Measurements from ENCODE around the gene ARID1B.

Gene ARID1B

DNA sequence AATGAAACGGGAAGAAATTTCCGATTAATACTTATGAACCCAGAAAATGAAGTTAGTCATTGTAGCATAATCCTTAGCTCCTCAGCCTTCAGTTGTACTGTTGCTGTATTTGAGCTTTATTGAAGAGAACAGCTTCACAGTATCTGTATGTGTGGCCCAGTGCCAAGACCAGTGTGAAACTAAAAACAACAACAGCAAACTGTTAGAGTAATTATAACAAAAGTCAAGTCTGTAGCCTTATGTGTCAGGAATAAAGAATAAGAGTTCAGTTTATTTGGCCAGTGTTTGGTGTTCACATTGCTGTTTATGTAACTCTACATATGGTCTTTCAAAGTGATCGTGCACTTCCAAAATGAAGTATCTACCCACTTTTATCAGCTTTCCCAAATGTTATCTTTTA is 70.9 kb downstream of the ARID1B start:
- Histone ChIP-seq H3K4me1 (ENCODE audit: control insufficient read depth, insufficient read depth, low read length, poor library complexity, severe bottlenecking) (no peaks in the 10 kb centered on the region), H3K9me3 (ENCODE audit: control insufficient read depth, low read length) (no peaks in the 10 kb centered on the region)

DNA sequence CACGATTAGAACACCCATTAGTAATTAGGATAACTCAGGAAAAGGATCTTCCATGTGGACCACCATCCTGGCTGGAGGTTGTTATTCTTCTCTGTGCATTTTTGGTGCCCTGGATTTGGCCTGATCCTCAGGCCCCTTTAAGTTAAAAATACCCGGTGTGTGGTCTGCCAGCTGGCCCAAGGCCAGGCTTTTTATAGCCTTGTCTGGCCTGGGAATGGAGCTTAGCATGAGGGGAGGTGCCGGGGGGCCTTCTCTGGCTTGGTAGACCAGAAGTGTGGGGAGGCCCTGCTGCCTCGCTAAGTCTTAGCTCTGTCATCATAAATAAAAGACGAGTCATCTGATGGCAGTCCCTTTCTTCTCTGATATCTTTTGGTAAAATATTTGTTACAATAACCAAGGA is 71.4 kb downstream of the ARID1B start:
- DNase-seq, result no peak
- Histone ChIP-seq H3K9me3 (ENCODE audit: control insufficient read depth, low read length) (no peaks in the 10 kb centered on the region), H3K27me3 (replicated peaks; ENCODE audit: control insufficient read depth, insufficient read depth, low read length, poor library complexity, severe bottlenecking) (no peaks in the 10 kb centered on the region), H3K4me1 (ENCODE audit: control insufficient read depth, insufficient read depth, low read length, poor library complexity, severe bottlenecking) (no peaks in the 10 kb centered on the region), H3K4me3 (ENCODE audit: insufficient read depth, low read depth, low read length, poor library complexity, severe bottlenecking) (no peak overlapping the region), H3K27ac (ENCODE audit: insufficient read depth, low read length, poor library complexity, severe bottlenecking) (no peak overlapping the region), H3K36me3 (ENCODE audit: control insufficient read depth, insufficient read depth, low read length) (no peaks in the 10 kb centered on the region)

More for the DNA sequence above, 70.9 kb downstream of the ARID1B start:
- H3K4me3 ChIP-seq (ENCODE audit: insufficient read depth, low read depth, low read length, poor library complexity, severe bottlenecking), result no peak overlapping the region
- no peaks in the 10 kb centered on the region for H3K27me3 ChIP-seq (replicated peaks; ENCODE audit: control insufficient read depth, insufficient read depth, low read length, poor library complexity, severe bottlenecking)
- no peaks in the 10 kb centered on the region for H3K36me3 ChIP-seq (ENCODE audit: control insufficient read depth, insufficient read depth, low read length)
- no peak overlapping the region for H3K27ac ChIP-seq (ENCODE audit: insufficient read depth, low read length, poor library complexity, severe bottlenecking)
- no peak for DNase-seq

DNA sequence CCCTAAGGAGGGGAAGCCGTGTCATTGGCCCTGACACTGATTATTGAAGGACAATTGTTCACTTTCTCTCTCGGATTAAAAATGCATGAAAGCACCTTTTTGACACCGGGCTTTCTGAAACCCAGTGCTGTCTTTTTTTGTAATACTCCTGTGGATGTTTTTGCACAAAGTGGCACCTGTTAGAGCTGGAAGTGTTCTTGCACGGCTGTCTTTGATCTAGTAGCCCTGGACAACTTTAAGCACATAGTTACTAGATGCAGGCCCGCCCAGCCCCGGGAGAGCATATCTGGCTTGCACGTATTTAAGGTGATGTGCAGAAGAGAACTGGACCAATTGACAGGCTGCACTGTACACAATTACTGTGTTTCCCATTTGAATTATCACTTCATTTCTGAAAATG is 72.6 kb downstream of the ARID1B start:
- no peak overlapping the region for H3K27ac ChIP-seq (ENCODE audit: insufficient read depth, low read length, poor library complexity, severe bottlenecking)

DNA sequence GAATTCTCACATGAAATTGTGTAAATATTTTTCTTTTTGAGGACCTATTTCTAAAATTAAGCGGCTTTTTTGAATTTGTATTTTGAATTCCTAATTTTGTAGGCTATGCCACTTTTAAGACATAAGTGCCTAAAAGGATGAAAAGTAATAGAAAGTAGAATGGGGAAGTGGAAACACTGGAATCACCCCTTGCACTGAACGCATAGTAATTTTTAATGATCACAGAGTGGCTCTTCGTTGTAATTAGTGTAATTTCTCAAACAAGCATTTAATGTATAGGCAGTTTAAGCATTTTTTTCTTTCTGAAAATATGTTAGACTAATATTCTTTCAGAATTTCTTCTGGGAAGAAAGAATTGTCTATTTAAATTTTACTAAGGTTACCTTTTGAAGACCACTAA is 73.2 kb downstream of the ARID1B start:
- H3K4me3 ChIP-seq (ENCODE audit: insufficient read depth, low read depth, low read length, poor library complexity, severe bottlenecking), result no peak overlapping the region

More for the DNA sequence above, 72.6 kb downstream of the ARID1B start:
- DNase-seq, result no peak
- Histone ChIP-seq H3K36me3 (ENCODE audit: control insufficient read depth, insufficient read depth, low read length) (no peaks in the 10 kb centered on the region), H3K4me1 (ENCODE audit: control insufficient read depth, insufficient read depth, low read length, poor library complexity, severe bottlenecking) (no peaks in the 10 kb centered on the region), H3K9me3 (ENCODE audit: control insufficient read depth, low read length) (no peaks in the 10 kb centered on the region), H3K4me3 (ENCODE audit: insufficient read depth, low read depth, low read length, poor library complexity, severe bottlenecking) (no peak overlapping the region), H3K27me3 (replicated peaks; ENCODE audit: control insufficient read depth, insufficient read depth, low read length, poor library complexity, severe bottlenecking) (no peaks in the 10 kb centered on the region)

DNA sequence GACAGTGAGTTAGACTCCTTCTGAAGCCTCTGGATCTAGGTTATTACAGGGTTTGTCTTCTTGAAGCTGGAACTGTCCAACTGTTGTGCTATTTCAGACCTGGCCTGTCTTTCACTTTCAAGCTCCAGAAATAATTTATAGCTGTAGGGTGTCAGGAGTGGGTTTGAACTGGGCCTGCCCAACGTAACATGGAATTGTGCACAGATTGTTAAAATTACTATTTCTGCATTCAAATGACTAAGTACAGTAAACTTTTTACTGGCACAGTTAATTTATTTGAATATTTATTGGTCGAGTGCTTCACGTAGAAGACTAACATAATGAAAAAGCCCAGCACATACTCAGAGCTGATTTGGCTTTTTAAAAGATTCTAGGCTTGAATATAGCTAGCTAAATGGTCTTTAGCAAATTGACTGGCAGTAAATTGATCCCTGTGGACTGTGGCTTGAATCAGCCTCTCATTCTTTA is 74.3 kb downstream of the ARID1B start:
- DNase-seq, result no peak
- Histone ChIP-seq H3K9me3 (ENCODE audit: control insufficient read depth, low read length) (no peaks in the 10 kb centered on the region), H3K4me1 (ENCODE audit: control insufficient read depth, insufficient read depth, low read length, poor library complexity, severe bottlenecking) (peaks cover 1% of the 10 kb centered on the region), H3K4me3 (ENCODE audit: insufficient read depth, low read depth, low read length, poor library complexity, severe bottlenecking) (no peak overlapping the region), H3K36me3 (ENCODE audit: control insufficient read depth, insufficient read depth, low read length) (no peaks in the 10 kb centered on the region), H3K27me3 (replicated peaks; ENCODE audit: control insufficient read depth, insufficient read depth, low read length, poor library complexity, severe bottlenecking) (no peaks in the 10 kb centered on the region), H3K27ac (ENCODE audit: insufficient read depth, low read length, poor library complexity, severe bottlenecking) (no peak overlapping the region)

More for the DNA sequence above, 73.2 kb downstream of the ARID1B start:
- no peak overlapping the region for H3K27ac ChIP-seq (ENCODE audit: insufficient read depth, low read length, poor library complexity, severe bottlenecking)
- H3K36me3 ChIP-seq (ENCODE audit: control insufficient read depth, insufficient read depth, low read length), result no peaks in the 10 kb centered on the region
- no peaks in the 10 kb centered on the region for H3K27me3 ChIP-seq (replicated peaks; ENCODE audit: control insufficient read depth, insufficient read depth, low read length, poor library complexity, severe bottlenecking)
- H3K9me3 ChIP-seq (ENCODE audit: control insufficient read depth, low read length), result no peaks in the 10 kb centered on the region
- H3K4me1 ChIP-seq (ENCODE audit: control insufficient read depth, insufficient read depth, low read length, poor library complexity, severe bottlenecking), result no peaks in the 10 kb centered on the region
- no peak for DNase-seq

DNA sequence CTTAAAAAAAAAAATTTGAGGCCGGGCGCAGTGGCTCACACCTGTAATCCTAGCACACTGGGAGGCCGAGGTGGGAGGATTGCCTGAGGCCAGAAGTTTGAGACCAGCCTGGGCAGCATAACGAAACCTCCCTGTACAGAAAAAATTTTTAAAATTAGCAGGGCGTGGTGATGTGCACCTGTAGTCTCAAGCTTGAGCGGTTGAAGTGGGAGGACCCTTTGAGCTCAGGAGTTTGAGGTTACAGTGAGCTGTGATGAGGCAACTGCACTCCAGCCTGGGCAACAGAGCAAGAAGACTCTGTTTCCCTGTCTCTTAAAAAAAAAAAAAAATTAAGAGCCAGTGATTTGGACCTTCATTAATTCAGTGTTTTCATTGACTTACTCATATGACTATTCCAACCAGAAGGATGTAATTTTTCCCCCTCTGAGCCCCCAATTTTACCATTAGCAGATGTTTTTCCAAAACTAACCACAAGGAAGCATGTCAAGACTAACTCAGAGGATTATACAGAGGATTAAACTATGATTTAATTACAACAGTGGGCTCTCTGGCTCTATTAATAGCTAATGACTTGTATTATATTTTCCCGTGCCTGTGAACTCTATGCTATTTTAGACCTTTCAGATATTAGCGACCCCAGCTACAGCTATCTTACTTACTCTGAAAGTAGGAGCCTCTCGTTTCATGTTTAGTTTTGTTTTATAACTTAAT is 75.1 kb downstream of the ARID1B start:
- no peaks in the 10 kb centered on the region for H3K36me3 ChIP-seq (ENCODE audit: control insufficient read depth, insufficient read depth, low read length)
- H3K27me3 ChIP-seq (replicated peaks; ENCODE audit: control insufficient read depth, insufficient read depth, low read length, poor library complexity, severe bottlenecking), result no peaks in the 10 kb centered on the region
- no peak for DNase-seq
- no peak overlapping the region for H3K27ac ChIP-seq (ENCODE audit: insufficient read depth, low read length, poor library complexity, severe bottlenecking)
- H3K9me3 ChIP-seq (ENCODE audit: control insufficient read depth, low read length), result no peaks in the 10 kb centered on the region
- peaks cover 6% of the 10 kb centered on the region for H3K4me1 ChIP-seq (ENCODE audit: control insufficient read depth, insufficient read depth, low read length, poor library complexity, severe bottlenecking)
- H3K4me3 ChIP-seq (ENCODE audit: insufficient read depth, low read depth, low read length, poor library complexity, severe bottlenecking), result no peak overlapping the region

GRCh38 chr6:156852858-156853216 is 75.7 kb downstream of the ARID1B start:
- no peak for DNase-seq
- peaks cover 6% of the 10 kb centered on the region for H3K4me1 ChIP-seq (ENCODE audit: control insufficient read depth, insufficient read depth, low read length, poor library complexity, severe bottlenecking)
- no peaks in the 10 kb centered on the region for H3K27me3 ChIP-seq (replicated peaks; ENCODE audit: control insufficient read depth, insufficient read depth, low read length, poor library complexity, severe bottlenecking)
- no peak overlapping the region for H3K4me3 ChIP-seq (ENCODE audit: insufficient read depth, low read depth, low read length, poor library complexity, severe bottlenecking)
- no peaks in the 10 kb centered on the region for H3K9me3 ChIP-seq (ENCODE audit: control insufficient read depth, low read length)
- no peaks in the 10 kb centered on the region for H3K36me3 ChIP-seq (ENCODE audit: control insufficient read depth, insufficient read depth, low read length)
- H3K27ac ChIP-seq (ENCODE audit: insufficient read depth, low read length, poor library complexity, severe bottlenecking), result no peak overlapping the region

DNA sequence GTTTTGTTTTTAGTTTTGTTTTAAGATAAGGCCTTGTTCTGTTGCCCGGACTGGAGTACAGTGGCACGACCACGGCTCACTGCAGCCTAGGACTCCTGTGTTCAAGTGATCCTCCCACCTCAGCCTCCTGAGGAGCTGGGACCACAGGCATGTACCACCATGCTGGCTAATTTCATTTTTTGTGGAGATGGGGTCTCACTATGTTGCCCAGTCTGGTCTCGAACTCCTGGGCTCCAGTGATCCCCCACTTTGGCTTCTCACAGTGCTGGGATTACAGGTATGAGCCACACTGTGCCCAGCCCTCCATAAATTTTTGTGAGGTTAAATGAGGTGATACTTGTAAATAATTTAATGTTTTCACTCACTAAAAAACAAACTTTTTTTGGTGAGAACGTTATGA is 76.6 kb downstream of the ARID1B start:
- H3K4me1 ChIP-seq (ENCODE audit: control insufficient read depth, insufficient read depth, low read length, poor library complexity, severe bottlenecking), result peaks cover 6% of the 10 kb centered on the region
- no peak overlapping the region for H3K27ac ChIP-seq (ENCODE audit: insufficient read depth, low read length, poor library complexity, severe bottlenecking)
- no peak overlapping the region for H3K4me3 ChIP-seq (ENCODE audit: insufficient read depth, low read depth, low read length, poor library complexity, severe bottlenecking)
- H3K9me3 ChIP-seq (ENCODE audit: control insufficient read depth, low read length), result no peaks in the 10 kb centered on the region
- no peaks in the 10 kb centered on the region for H3K36me3 ChIP-seq (ENCODE audit: control insufficient read depth, insufficient read depth, low read length)
- DNase-seq, result no peak
- H3K27me3 ChIP-seq (replicated peaks; ENCODE audit: control insufficient read depth, insufficient read depth, low read length, poor library complexity, severe bottlenecking), result no peaks in the 10 kb centered on the region

DNA sequence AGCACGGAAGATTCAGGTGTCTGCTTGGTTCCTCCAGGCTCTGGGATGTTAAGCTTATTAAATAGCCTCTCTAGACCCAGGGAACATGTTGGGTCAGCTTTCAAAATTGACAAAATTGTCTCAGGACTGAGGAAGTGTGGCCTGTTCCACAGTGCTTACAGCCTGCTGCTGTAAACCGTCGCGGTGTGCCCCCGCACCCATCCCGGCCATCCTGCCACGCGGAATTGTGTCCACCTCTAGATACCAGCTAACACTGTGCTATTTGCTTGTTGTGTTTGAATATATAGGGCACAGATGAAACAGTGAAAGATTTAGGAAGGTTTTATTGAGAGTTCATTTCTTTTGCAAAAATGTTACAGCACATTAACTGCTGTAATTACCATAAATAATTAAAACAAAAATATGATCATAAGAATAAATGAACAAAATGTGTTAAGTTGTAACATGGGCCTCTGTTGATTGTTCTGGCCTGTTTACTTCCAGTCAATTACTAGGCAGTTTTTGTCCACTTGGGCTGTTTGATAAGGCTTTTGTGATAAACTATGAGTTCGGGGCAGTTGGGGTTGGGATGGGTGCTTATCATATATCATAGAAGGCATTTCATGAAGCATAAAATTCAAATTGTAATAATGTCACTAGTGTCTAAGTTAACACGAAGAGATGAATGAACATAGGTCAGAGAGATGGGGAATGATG is 77.4 kb downstream of the ARID1B start:
- Histone ChIP-seq H3K4me1 (ENCODE audit: control insufficient read depth, insufficient read depth, low read length, poor library complexity, severe bottlenecking) (peaks cover 6% of the 10 kb centered on the region), H3K4me3 (ENCODE audit: insufficient read depth, low read depth, low read length, poor library complexity, severe bottlenecking) (no peak overlapping the region), H3K27me3 (replicated peaks; ENCODE audit: control insufficient read depth, insufficient read depth, low read length, poor library complexity, severe bottlenecking) (no peaks in the 10 kb centered on the region), H3K27ac (ENCODE audit: insufficient read depth, low read length, poor library complexity, severe bottlenecking) (no peak overlapping the region), H3K9me3 (ENCODE audit: control insufficient read depth, low read length) (no peaks in the 10 kb centered on the region), H3K36me3 (ENCODE audit: control insufficient read depth, insufficient read depth, low read length) (no peaks in the 10 kb centered on the region)
- DNase-seq, result no peak

DNA sequence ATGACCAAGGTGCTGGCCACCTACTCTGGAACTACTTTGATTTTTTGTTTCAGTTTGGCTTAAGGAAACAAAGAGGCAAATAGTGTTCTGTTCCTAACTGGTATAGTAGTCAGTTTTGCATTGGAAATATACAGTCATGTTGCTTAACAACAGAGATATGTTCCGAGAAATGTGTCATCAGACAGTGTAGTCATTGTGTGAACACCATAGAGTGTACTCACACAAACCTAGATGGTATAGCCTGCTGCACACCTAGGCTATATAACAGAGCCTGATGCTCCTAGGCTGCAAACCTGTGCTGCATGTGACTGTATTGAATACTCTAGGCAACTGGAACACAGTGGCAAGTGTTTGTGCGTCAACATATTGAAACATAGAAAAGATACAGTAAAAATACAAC is 80.4 kb downstream of the ARID1B start:
- Histone ChIP-seq H3K36me3 (ENCODE audit: control insufficient read depth, insufficient read depth, low read length) (no peaks in the 10 kb centered on the region), H3K4me3 (ENCODE audit: insufficient read depth, low read depth, low read length, poor library complexity, severe bottlenecking) (no peak overlapping the region), H3K9me3 (ENCODE audit: control insufficient read depth, low read length) (no peaks in the 10 kb centered on the region), H3K27ac (ENCODE audit: insufficient read depth, low read length, poor library complexity, severe bottlenecking) (no peak overlapping the region), H3K4me1 (ENCODE audit: control insufficient read depth, insufficient read depth, low read length, poor library complexity, severe bottlenecking) (peaks cover 17% of the 10 kb centered on the region), H3K27me3 (replicated peaks; ENCODE audit: control insufficient read depth, insufficient read depth, low read length, poor library complexity, severe bottlenecking) (no peaks in the 10 kb centered on the region)
- DNase-seq, result no peak
